Measurements from ENCODE around the gene RBMS2. TPM values are rescaled to one million over a fixed set of nuclear protein-coding genes. Genes with fewer than 3 reads are reported as not detected.
A peak's percentile ranks its signal among the peaks of the same experiment; 100 is the strongest.

The RBMS2 gene
- total and polyA plus RNA-seq, 10 of the 15 experiments (the other 5 are each of a cell fraction or from before 2014, with no cell fraction given): 0.56 to 7.1 (median 2.4) TPM

DNA sequence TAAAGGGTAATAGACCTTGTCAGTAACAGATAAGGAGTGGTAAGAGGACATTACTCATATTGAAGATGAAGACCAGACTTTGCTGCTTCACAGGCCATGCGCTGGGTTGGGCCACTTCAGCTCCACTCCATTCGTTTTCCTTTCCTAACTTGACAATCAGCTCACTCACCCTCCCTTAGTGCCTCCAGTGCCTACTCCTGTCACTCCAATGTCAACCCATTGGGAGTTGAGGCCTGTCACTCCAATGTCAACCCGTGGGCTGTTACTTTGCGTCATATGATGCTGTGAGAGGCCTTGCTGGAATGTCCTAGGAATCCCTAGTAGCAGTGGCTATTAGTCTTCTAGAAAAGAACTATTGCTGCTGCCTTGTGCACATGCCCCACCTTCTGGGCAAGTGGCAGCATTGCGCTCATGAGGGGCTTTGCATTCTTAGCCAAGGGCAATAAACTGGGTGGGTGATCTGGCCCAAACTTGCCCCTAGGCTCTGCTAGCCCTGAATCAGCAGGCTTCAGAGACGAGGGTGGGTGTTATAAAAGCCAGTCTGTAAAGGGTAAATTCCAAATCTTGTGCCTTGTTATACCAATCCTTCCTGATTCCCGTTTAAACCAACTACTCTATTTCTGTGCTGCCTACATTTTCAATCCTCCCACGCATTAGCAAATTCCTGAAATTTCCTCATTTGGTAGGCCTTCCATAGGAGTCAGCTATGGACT is 72.4 kb downstream of the RBMS2 start:
- Histone ChIP-seq H3K9ac (ENCODE audit: control insufficient read depth, insufficient read depth, low read length) (no peak overlapping the region), H3K9me3 (replicated peaks; ENCODE audit: control insufficient read depth, insufficient read depth, low read length) (no peaks in the 10 kb centered on the region), H3K4me1 (ENCODE audit: control insufficient read depth, insufficient read depth, low read length) (no peaks in the 10 kb centered on the region; the same call in 1 of the 2 replicates), H3K4me2 (ENCODE audit: control insufficient read depth, insufficient read depth) (no peak overlapping the region), H4K20me1 (ENCODE audit: control insufficient read depth, insufficient read depth) (no peaks in the 10 kb centered on the region), H2AFZ (ENCODE audit: control insufficient read depth, low read depth, low read length) (no peak overlapping the region), H3K4me3 (no peak overlapping the region), H3K36me3 (ENCODE audit: control insufficient read depth in 2 of 2, insufficient read depth in 2 of 2, low read length in 1 of 2) (peaks cover 8 to 23% of the 10 kb centered on the region in 2 experiments), H3K79me2 (ENCODE audit: control insufficient read depth, insufficient read depth, low read length) (no peaks in the 10 kb centered on the region), H3K27me3 (replicated peaks in 1 of 2; ENCODE audit: control insufficient read depth in 2 of 2, insufficient read depth in 2 of 2, low read length in 1 of 2) (no peaks in the 10 kb centered on the region), H3K27ac (ENCODE audit: control insufficient read depth, insufficient read depth) (no peak overlapping the region)
- 39% methylated on average over 8 of the region's 8 CpGs for WGBS (ENCODE audit: insufficient coverage, insufficient replicate concordance, low lambda C conversion rate, missing lambda C conversion rate)
- TF ChIP-seq, protein P1, sequence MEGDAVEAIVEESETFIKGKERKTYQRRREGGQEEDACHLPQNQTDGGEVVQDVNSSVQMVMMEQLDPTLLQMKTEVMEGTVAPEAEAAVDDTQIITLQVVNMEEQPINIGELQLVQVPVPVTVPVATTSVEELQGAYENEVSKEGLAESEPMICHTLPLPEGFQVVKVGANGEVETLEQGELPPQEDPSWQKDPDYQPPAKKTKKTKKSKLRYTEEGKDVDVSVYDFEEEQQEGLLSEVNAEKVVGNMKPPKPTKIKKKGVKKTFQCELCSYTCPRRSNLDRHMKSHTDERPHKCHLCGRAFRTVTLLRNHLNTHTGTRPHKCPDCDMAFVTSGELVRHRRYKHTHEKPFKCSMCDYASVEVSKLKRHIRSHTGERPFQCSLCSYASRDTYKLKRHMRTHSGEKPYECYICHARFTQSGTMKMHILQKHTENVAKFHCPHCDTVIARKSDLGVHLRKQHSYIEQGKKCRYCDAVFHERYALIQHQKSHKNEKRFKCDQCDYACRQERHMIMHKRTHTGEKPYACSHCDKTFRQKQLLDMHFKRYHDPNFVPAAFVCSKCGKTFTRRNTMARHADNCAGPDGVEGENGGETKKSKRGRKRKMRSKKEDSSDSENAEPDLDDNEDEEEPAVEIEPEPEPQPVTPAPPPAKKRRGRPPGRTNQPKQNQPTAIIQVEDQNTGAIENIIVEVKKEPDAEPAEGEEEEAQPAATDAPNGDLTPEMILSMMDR (IDR thresholded peaks at IDR 0.05 in 2 of 3, conservative IDR thresholded peaks at IDR 0.05 in 1 of 3; ENCODE audit: control insufficient read depth in 2 of 3, extremely low read depth in 1 of 3, insufficient read depth in 1 of 3, low read depth in 3 of 3, low read length in 3 of 3): peak; percentile 83 to 94 (median 91)
- peak; percentile 62 for TF ChIP-seq SMC3 (IDR thresholded peaks at IDR 0.05; ENCODE audit: borderline replicate concordance, low read length)
- TF ChIP-seq, protein P2, sequence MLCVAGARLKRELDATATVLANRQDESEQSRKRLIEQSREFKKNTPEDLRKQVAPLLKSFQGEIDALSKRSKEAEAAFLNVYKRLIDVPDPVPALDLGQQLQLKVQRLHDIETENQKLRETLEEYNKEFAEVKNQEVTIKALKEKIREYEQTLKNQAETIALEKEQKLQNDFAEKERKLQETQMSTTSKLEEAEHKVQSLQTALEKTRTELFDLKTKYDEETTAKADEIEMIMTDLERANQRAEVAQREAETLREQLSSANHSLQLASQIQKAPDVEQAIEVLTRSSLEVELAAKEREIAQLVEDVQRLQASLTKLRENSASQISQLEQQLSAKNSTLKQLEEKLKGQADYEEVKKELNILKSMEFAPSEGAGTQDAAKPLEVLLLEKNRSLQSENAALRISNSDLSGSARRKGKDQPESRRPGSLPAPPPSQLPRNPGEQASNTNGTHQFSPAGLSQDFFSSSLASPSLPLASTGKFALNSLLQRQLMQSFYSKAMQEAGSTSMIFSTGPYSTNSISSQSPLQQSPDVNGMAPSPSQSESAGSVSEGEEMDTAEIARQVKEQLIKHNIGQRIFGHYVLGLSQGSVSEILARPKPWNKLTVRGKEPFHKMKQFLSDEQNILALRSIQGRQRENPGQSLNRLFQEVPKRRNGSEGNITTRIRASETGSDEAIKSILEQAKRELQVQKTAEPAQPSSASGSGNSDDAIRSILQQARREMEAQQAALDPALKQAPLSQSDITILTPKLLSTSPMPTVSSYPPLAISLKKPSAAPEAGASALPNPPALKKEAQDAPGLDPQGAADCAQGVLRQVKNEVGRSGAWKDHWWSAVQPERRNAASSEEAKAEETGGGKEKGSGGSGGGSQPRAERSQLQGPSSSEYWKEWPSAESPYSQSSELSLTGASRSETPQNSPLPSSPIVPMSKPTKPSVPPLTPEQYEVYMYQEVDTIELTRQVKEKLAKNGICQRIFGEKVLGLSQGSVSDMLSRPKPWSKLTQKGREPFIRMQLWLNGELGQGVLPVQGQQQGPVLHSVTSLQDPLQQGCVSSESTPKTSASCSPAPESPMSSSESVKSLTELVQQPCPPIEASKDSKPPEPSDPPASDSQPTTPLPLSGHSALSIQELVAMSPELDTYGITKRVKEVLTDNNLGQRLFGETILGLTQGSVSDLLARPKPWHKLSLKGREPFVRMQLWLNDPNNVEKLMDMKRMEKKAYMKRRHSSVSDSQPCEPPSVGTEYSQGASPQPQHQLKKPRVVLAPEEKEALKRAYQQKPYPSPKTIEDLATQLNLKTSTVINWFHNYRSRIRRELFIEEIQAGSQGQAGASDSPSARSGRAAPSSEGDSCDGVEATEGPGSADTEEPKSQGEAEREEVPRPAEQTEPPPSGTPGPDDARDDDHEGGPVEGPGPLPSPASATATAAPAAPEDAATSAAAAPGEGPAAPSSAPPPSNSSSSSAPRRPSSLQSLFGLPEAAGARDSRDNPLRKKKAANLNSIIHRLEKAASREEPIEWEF (IDR thresholded peaks at IDR 0.05; ENCODE audit: insufficient replicate concordance, low read depth, low read length): no peak
- TF ChIP-seq, protein P3, sequence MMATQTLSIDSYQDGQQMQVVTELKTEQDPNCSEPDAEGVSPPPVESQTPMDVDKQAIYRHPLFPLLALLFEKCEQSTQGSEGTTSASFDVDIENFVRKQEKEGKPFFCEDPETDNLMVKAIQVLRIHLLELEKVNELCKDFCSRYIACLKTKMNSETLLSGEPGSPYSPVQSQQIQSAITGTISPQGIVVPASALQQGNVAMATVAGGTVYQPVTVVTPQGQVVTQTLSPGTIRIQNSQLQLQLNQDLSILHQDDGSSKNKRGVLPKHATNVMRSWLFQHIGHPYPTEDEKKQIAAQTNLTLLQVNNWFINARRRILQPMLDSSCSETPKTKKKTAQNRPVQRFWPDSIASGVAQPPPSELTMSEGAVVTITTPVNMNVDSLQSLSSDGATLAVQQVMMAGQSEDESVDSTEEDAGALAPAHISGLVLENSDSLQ (IDR thresholded peaks at IDR 0.05): 0 out of 2 replicates have a peak, but pooled peaks have one; percentile 30
- 0 out of 2 replicates have a peak, but pooled peaks have one; percentile 13 for TF ChIP-seq GATAD2B (conservative IDR thresholded peaks at IDR 0.05; ENCODE audit: low read depth)
- 0 out of 2 replicates have a peak, but pooled peaks have one; percentile 21 for TF ChIP-seq HDGF (IDR thresholded peaks at IDR 0.05)
- peak; percentile 88 for TF ChIP-seq RAD21 (IDR thresholded peaks at IDR 0.05; ENCODE audit: insufficient read depth, low read depth, low read length)
- 0 out of 2 replicates have a peak, but pooled peaks have one; percentile 35 for TF ChIP-seq POLR2A (IDR thresholded peaks at IDR 0.05; ENCODE audit: low read depth, low read length)
- no peak for TF ChIP-seq NR2C1 (IDR thresholded peaks at IDR 0.05)
- ChIA-PET SMC1A (ENCODE audit: uncharacterized antibody, unreplicated experiment) (interaction anchor here (1.0 to 4.4 kb wide), 4 partner anchors 42 to 407 kb away, joined by 3 to 16 read pairs (median 8); no protein-coding TSS in a partner anchor), RAD21 (ENCODE audit: unreplicated experiment) (interaction anchor here (1.6 to 4.3 kb wide), 2 partner anchors 42 to 80 kb away, joined by 5 to 21 read pairs; no protein-coding TSS in a partner anchor), POLR2A (interaction anchor here (0.5 to 2.3 kb wide), 5 partner anchors 40 to 647 kb away, joined by 3 to 7 read pairs (median 3); no protein-coding TSS in a partner anchor), CTCF (interaction anchor here (0.6 to 6.5 kb wide), 11 partner anchors 11 to 403 kb away, joined by 3 to 50 read pairs (median 4); partner anchors contain the start of genes RBMS2 and STAT2)
- DNase-seq (ENCODE audit: low read depth, low spot score) (no peak), ATAC-seq (peak; percentile 80), FAIRE-seq (peak; percentile 13)
- no TSS peak for BruUV-seq (replicated peaks)
- intact Hi-C loops (cut with micrococcal nuclease; ENCODE audit: unreplicated experiment) (loop anchor here (1.0 to 10.0 kb wide), 2 partner anchors 81 to 399 kb away; no protein-coding TSS in a partner anchor), in situ Hi-C loops (cut with MboI) (loop anchor here (5.0 kb wide), 1 partner anchor 72 kb away; the partner anchor contains the start of gene RBMS2)
